Neural progenitor cell (in vitro differentiated cells): ENCODE measurements around the gene PACRG. TPM values are rescaled to one million over a fixed set of nuclear protein-coding genes. Genes with fewer than 3 reads are reported as not detected.

Experiments used
- DNase-seq: peaks from one replicate; pipeline ENCODE4 v3.0.0-alpha.2; 2016; ENCODE audit warnings: low spot score
- H2AFZ ChIP-seq: fragments of 200-600 bp; sonication (generic); replicated peaks from 2 replicates; pipeline ENCODE4 v1.6.1; 2016; ENCODE audit warnings: antibody characterized with exemption
- H3F3A ChIP-seq: fragments of 200-600 bp; sonication (generic); 2 replicates; pipeline ENCODE4 v1.6.1; 2016; ENCODE audit warnings: antibody characterized with exemption, low read depth
- H3K27ac ChIP-seq: fragments of 200-600 bp; sonication (generic); 2 replicates; pipeline ENCODE4 v1.5.1; 2016; ENCODE audit warnings: mild to moderate bottlenecking
- H3K27me3 ChIP-seq: fragments of 200-600 bp; sonication (generic); 2 replicates; pipeline ENCODE4 v1.6.1; 2016; ENCODE audit warnings: mild to moderate bottlenecking, moderate library complexity
- H3K36me3 ChIP-seq: fragments of 200-600 bp; sonication (generic); 2 replicates; pipeline ENCODE4 v1.5.1; 2016
- H3K4me1 ChIP-seq: fragments of 200-600 bp; sonication (generic); 2 replicates; pipeline ENCODE4 v1.6.1; 2016; ENCODE audit warnings: mixed run types
- H3K4me2 ChIP-seq: fragments of 200-600 bp; sonication (generic); 2 replicates; pipeline ENCODE4 v1.6.1; 2016
- H3K4me3 ChIP-seq: fragments of 200-600 bp; sonication (generic); 2 replicates; pipeline ENCODE4 v1.5.1; 2016
- H3K79me2 ChIP-seq: fragments of 200-600 bp; sonication (generic); 2 replicates; pipeline ENCODE4 v1.6.1; 2016; ENCODE audit warnings: low read depth
- H3K9ac ChIP-seq: fragments of 200-600 bp; sonication (generic); 2 replicates; pipeline ENCODE4 v1.6.1; 2016
- H3K9me3 ChIP-seq: fragments of 200-600 bp; sonication (generic); 2 replicates; pipeline ENCODE4 v1.5.1; 2016; ENCODE audit warnings: low read depth
- H4K20me1 ChIP-seq: fragments of 200-600 bp; sonication (generic); 2 replicates; pipeline ENCODE4 v1.6.1; 2016; ENCODE audit warnings: low read depth
- H3K27ac Mint-ChIP-seq: 3 replicates; pipeline ENCODE4 v1.8.0; 2021; ENCODE audit warnings: mixed read lengths
- H3K27me3 Mint-ChIP-seq: 2 replicates; pipeline ENCODE4 v1.8.0; 2022; ENCODE audit warnings: low read depth, mild to moderate bottlenecking, inconsistent platforms, moderate library complexity, mixed read lengths; ENCODE audit not compliant: insufficient read depth
- H3K36me3 Mint-ChIP-seq: 3 replicates; pipeline ENCODE4 v1.8.0; 2021; ENCODE audit warnings: mixed read lengths
- H3K4me1 Mint-ChIP-seq: 3 replicates; pipeline ENCODE4 v1.8.0; 2021; ENCODE audit warnings: mixed read lengths
- H3K4me3 Mint-ChIP-seq: 3 replicates; pipeline ENCODE4 v1.8.0; 2021; ENCODE audit warnings: mild to moderate bottlenecking, moderate library complexity, mixed read lengths
- H3K9me3 Mint-ChIP-seq: 3 replicates; pipeline ENCODE4 v1.8.0; 2020; ENCODE audit warnings: mixed read lengths
- EZH2 ChIP-seq: fragments of 200-600 bp; sonication (generic); IDR thresholded peaks from 2 replicates; pipeline ENCODE4 v1.6.1; 2017; ENCODE audit warnings: antibody characterized with exemption, mild to moderate bottlenecking, moderate library complexity
- EZH2phosphoT487 ChIP-seq: fragments of 200-600 bp; sonication (generic); IDR thresholded peaks from 2 replicates; pipeline ENCODE4 v1.6.1; 2017; ENCODE audit warnings: antibody characterized with exemption
- total RNA-seq: library from RNA; depleted of rRNA; stranded (reverse); fragments of >200 nt; gene quantifications from 2 replicates; pipeline ENCODE4 v1.2.3, GENCODE V29; 2015; ENCODE audit warnings: low replicate concordance
- TF ChIP-seq, protein P1 (sequence below): fragments of 200-600 bp; sonication (generic); IDR thresholded peaks from 2 replicates; pipeline ENCODE4 v1.5.1; 2017; ENCODE audit warnings: antibody characterized with exemption, mild to moderate bottlenecking

The PACRG gene
- total RNA-seq, 1 donor from 2014 or later: 0.30 TPM

DNA sequence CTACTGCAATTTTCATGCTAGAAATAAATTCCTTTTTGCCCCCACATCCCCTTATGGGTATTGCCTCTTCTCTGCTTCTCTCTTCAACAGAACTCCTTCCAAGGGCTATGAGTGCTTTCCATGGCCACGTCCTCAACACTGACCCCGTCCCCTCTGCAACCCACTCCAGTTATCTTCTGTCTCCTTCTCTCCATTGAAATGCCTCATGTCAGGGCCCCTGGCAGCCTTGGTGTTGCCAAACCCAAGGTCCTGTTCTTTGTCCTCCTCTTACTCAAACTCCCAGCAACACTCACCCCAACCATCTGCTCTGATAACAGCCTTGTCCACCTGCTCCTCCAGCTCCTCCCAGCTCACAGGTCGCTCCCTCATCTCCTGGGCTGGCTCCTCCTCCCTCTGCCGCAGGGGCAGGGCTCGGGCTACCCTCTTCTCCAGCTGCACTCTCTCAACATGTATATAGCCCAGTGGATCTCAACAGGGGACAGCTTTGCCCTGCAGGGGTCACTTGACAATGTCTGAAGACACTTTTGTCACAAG, 490.7 kb downstream of the PACRG start:
- H4K20me1 ChIP-seq: no peaks in the 10 kb centered on the region
- Mint-ChIP-seq H3K9me3 (peaks cover 17% of the 10 kb centered on the region), H3K36me3 (no peaks in the 10 kb centered on the region), H3K27me3 (peaks cover 6% of the 10 kb centered on the region), H3K4me1 (peaks cover 23% of the 10 kb centered on the region), H3K27ac (no peak overlapping the region), H3K4me3 (no peak overlapping the region)
- H3K27ac ChIP-seq: no peak overlapping the region
- H3K4me1 ChIP-seq: peaks cover 10% of the 10 kb centered on the region
- no peaks in the 10 kb centered on the region for H3K9me3 ChIP-seq
- no peak overlapping the region for H2AFZ ChIP-seq
- H3K4me2 ChIP-seq: no peak overlapping the region
- no peak for DNase-seq
- no peaks in the 10 kb centered on the region for H3K79me2 ChIP-seq
- no peak for TF ChIP-seq EZH2phosphoT487
- TF ChIP-seq, protein P1, sequence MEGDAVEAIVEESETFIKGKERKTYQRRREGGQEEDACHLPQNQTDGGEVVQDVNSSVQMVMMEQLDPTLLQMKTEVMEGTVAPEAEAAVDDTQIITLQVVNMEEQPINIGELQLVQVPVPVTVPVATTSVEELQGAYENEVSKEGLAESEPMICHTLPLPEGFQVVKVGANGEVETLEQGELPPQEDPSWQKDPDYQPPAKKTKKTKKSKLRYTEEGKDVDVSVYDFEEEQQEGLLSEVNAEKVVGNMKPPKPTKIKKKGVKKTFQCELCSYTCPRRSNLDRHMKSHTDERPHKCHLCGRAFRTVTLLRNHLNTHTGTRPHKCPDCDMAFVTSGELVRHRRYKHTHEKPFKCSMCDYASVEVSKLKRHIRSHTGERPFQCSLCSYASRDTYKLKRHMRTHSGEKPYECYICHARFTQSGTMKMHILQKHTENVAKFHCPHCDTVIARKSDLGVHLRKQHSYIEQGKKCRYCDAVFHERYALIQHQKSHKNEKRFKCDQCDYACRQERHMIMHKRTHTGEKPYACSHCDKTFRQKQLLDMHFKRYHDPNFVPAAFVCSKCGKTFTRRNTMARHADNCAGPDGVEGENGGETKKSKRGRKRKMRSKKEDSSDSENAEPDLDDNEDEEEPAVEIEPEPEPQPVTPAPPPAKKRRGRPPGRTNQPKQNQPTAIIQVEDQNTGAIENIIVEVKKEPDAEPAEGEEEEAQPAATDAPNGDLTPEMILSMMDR: no peak
- no peak for TF ChIP-seq EZH2
- no peak overlapping the region for H3K4me3 ChIP-seq
- no peaks in the 10 kb centered on the region for H3K27me3 ChIP-seq
- H3K9ac ChIP-seq: no peak overlapping the region
- no peaks in the 10 kb centered on the region for H3K36me3 ChIP-seq
- H3F3A ChIP-seq: peaks cover 6% of the 10 kb centered on the region

DNA sequence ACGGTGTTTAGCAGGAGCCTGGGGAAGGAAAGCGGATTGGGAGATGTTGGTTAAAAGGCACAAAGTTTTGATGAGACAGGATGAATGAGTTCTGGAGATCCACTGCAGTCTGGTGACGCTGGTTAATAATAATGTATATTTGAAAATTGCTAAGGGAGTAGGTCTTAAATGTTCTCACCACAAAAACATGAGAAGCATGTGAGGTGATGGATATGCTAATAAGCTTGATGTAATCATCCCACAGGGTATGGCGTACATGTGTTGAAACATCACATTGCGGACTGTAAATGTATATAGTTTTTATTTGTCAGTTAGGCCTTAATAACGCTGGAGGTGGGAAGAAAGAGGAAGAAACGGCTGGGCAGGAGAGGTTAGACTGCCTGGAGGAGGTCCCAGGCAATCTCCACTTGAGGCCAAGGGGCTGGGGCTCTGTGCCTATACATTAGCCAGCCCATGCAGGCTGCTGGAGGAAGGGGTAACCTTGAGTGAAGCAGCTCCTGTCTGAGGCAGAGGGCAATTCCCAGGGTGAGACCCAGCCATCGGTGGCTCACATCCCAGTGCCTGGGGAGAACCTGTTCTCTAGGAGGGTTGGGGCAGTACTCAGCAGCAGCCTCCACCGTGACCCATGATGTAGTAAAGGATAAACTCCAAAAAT, 498.5 kb downstream of the PACRG start:
- Histone ChIP-seq H4K20me1 (no peaks in the 10 kb centered on the region), H3F3A (no peaks in the 10 kb centered on the region), H3K4me2 (no peak overlapping the region), H3K27ac (no peak overlapping the region), H3K79me2 (no peaks in the 10 kb centered on the region), H2AFZ (no peak overlapping the region), H3K9me3 (no peaks in the 10 kb centered on the region), H3K9ac (no peak overlapping the region), H3K4me3 (no peak overlapping the region), H3K36me3 (no peaks in the 10 kb centered on the region), H3K4me1 (no peaks in the 10 kb centered on the region), H3K27me3 (no peaks in the 10 kb centered on the region)
- Mint-ChIP-seq H3K27ac (no peak overlapping the region), H3K9me3 (peaks cover 5% of the 10 kb centered on the region), H3K4me1 (no peaks in the 10 kb centered on the region), H3K4me3 (no peak overlapping the region), H3K36me3 (peaks cover 2% of the 10 kb centered on the region), H3K27me3 (peaks cover 5% of the 10 kb centered on the region)
- DNase-seq: no peak
- TF ChIP-seq EZH2: no peak
- TF ChIP-seq EZH2phosphoT487: no peak
- TF ChIP-seq, protein P1: no peak

GRCh38 chr6:163226836-163227485, 499.2 kb downstream of the PACRG start:
- Histone ChIP-seq H3K4me1 (no peaks in the 10 kb centered on the region), H3K27me3 (no peaks in the 10 kb centered on the region), H3K36me3 (no peaks in the 10 kb centered on the region), H2AFZ (no peak overlapping the region), H3F3A (no peaks in the 10 kb centered on the region), H3K79me2 (no peaks in the 10 kb centered on the region), H3K4me2 (no peak overlapping the region), H3K4me3 (no peak overlapping the region), H4K20me1 (no peaks in the 10 kb centered on the region), H3K9ac (no peak overlapping the region), H3K27ac (no peak overlapping the region), H3K9me3 (no peaks in the 10 kb centered on the region)
- Mint-ChIP-seq H3K4me3 (no peak overlapping the region), H3K4me1 (no peaks in the 10 kb centered on the region), H3K9me3 (peaks cover 5% of the 10 kb centered on the region), H3K27me3 (peaks cover 5% of the 10 kb centered on the region), H3K36me3 (peaks cover 2% of the 10 kb centered on the region), H3K27ac (no peak overlapping the region)
- no peak for DNase-seq
- TF ChIP-seq EZH2 (no peak), EZH2phosphoT487 (no peak)
- TF ChIP-seq, protein P1: no peak
